GM23248 (cell line): ENCODE results near the gene USP30. TPM values are rescaled to one million over a fixed set of nuclear protein-coding genes. Genes with fewer than 3 reads are reported as not detected.
A peak's percentile ranks its signal among the peaks of the same experiment; 100 is the strongest.

Source experiments
- DNase-seq: peaks from one replicate; pipeline ENCODE4 v3.0.0-alpha.2; 2015
- H2AFZ ChIP-seq: fragments of 200-600 bp; sonication (generic); 2 replicates; pipeline ENCODE4 v1.6.1; 2016; ENCODE audit warnings: antibody characterized with exemption
- H3F3A ChIP-seq: fragments of 200-600 bp; sonication (generic); 2 replicates; pipeline ENCODE4 v1.6.1; 2016; ENCODE audit warnings: mild to moderate bottlenecking, antibody characterized with exemption, mixed run types; ENCODE audit not compliant: insufficient read depth
- H3K27ac ChIP-seq: fragments of 200-600 bp; sonication (generic); 2 replicates; pipeline ENCODE4 v1.5.1; 2016; ENCODE audit warnings: mild to moderate bottlenecking
- H3K27me3 ChIP-seq: fragments of 200-600 bp; sonication (generic); replicated peaks from 2 replicates; pipeline ENCODE4 v1.6.1; 2016; ENCODE audit warnings: mild to moderate bottlenecking; ENCODE audit not compliant: insufficient read depth
- H3K36me3 ChIP-seq: fragments of 200-600 bp; sonication (generic); 2 replicates; pipeline ENCODE4 v1.6.1; 2016; ENCODE audit warnings: low read depth, mild to moderate bottlenecking
- H3K4me1 ChIP-seq: fragments of 200-600 bp; sonication (generic); 2 replicates; pipeline ENCODE4 v1.6.1; 2016; ENCODE audit warnings: mild to moderate bottlenecking; ENCODE audit not compliant: insufficient read depth
- H3K4me2 ChIP-seq: fragments of 200-600 bp; sonication (generic); one replicate; pipeline ENCODE4 v1.6.1; 2016; ENCODE audit warnings: mild to moderate bottlenecking; ENCODE audit not compliant: unreplicated experiment
- H3K4me3 ChIP-seq: fragments of 200-600 bp; sonication (generic); 2 replicates; pipeline ENCODE4 v1.5.1; 2016; ENCODE audit warnings: mild to moderate bottlenecking
- H3K79me2 ChIP-seq: fragments of 200-600 bp; sonication (generic); 2 replicates; pipeline ENCODE4 v1.6.1; 2016; ENCODE audit warnings: mild to moderate bottlenecking; ENCODE audit not compliant: insufficient read depth
- H3K9ac ChIP-seq: fragments of 200-600 bp; sonication (generic); 2 replicates; pipeline ENCODE4 v1.6.1; 2016; ENCODE audit warnings: mild to moderate bottlenecking
- H3K9me2 ChIP-seq: fragments of 200-600 bp; sonication (generic); 2 replicates; pipeline ENCODE4 v1.6.1; 2016; ENCODE audit warnings: mixed run types, mild to moderate bottlenecking, moderate library complexity; ENCODE audit not compliant: insufficient read depth
- H3K9me3 ChIP-seq: fragments of 200-600 bp; sonication (generic); one replicate; pipeline ENCODE4 v1.6.1; 2017; ENCODE audit warnings: low read depth
- H4K20me1 ChIP-seq: fragments of 200-600 bp; sonication (generic); 2 replicates; pipeline ENCODE4 v1.6.0; 2016; ENCODE audit not compliant: insufficient read depth
- EZH2 ChIP-seq: fragments of 200-600 bp; sonication (generic); IDR thresholded peaks from 2 replicates; pipeline ENCODE4 v1.6.1; 2018; ENCODE audit warnings: antibody characterized with exemption, mild to moderate bottlenecking; ENCODE audit not compliant: insufficient read depth, poor library complexity, severe bottlenecking
- EZH2phosphoT487 ChIP-seq: fragments of 200-600 bp; sonication (generic); IDR thresholded peaks from 2 replicates; pipeline ENCODE4 v1.6.1; 2018; ENCODE audit warnings: antibody characterized with exemption, moderate library complexity, mild to moderate bottlenecking, low read depth; ENCODE audit not compliant: insufficient read depth
- WGBS, 2 experiments: methylation state at CpG; one replicate each; pipeline ENCODE4 v1.1.6; 2015 to 2017; ENCODE audit warnings: low lambda C conversion rate in 2 of 2, low coverage in 1 of 2; ENCODE audit errors: missing lambda C conversion rate in 2 of 2; 5-methylcytosine and 5-hydroxymethylcytosine counted together
- in situ Hi-C: fragments of 300-500 bp; cut with MboI; formaldehyde crosslinking; loops from 2 replicates; pipeline ENCODE4 v1.15.0; 2020
- polyA plus RNA-seq: library from polyadenylated mRNA; unstranded; fragments of >200 nt; fragmentation: Nextera tagmentation; extraction: Ambion mirVana; gene quantifications from 2 replicates; pipeline ENCODE4 v1.2.1, GENCODE V29; 2016
- small RNA-seq: library from RNA; depleted of rRNA; stranded (forward); fragments of <200 nt; gene quantifications from one replicate; pipeline ENCODE3, GENCODE V24; 2014; ENCODE audit warnings: low read depth, low replicate concordance
- total RNA-seq: library from RNA; depleted of rRNA; stranded (reverse); fragments of >200 nt; shearing (Covaris generic); gene quantifications from 2 replicates; pipeline ENCODE4 v1.2.3, GENCODE V29; 2014; rRNA removed

The USP30 gene
- total and polyA plus RNA-seq, 2 experiments from 2014 or later, result 6.5 to 7.5 TPM

- Histone ChIP-seq H3K4me3 (no peak overlapping the region), H2AFZ (no peak overlapping the region), H3K36me3 (no peaks in the 10 kb centered on the region), H4K20me1 (no peaks in the 10 kb centered on the region), H3K27ac (no peak overlapping the region), H3K9me2 (no peaks in the 10 kb centered on the region), H3K9me3 (peaks cover 5% of the 10 kb centered on the region), H3K79me2 (no peaks in the 10 kb centered on the region), H3K4me1 (peaks cover 11% of the 10 kb centered on the region), H3K4me2 (no peak overlapping the region), H3K27me3 (peaks cover 4% of the 10 kb centered on the region; the same call in 1 of the 2 replicates), H3F3A (no peaks in the 10 kb centered on the region), H3K9ac (no peak overlapping the region)
- peak; percentile 56 for DNase-seq
- WGBS, 2 experiments, result 8 to 14% methylated on average over 6 of the region's 6 CpGs
- in situ Hi-C loops, result no loop called here
- TF ChIP-seq EZH2phosphoT487 (no peak), EZH2 (no peak)
These were observed 82.0 kb downstream of the USP30 start for GRCh38 chr12:109134186-109134917.

DNA sequence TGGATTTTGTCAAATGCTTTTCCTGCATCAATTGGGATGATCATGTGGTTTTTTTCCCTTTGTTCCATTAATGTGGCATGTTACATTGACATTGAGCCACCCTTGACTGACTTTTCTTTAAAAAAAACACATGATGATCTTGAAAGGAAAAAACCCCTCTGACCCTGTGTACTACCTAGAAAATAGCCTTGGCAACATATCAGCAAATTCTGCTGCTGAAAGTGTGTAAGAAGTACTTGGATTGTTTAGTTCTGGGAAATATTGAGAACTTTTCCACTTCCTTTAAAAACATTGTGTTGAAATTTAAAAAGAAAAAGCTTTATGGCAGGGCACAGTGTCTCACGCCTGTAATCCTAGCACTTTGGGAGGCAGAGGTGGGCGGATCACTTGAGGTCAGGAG is 84.7 kb downstream of the USP30 start:
- DNase-seq, result no peak
- 0 to 5% methylated on average over 2 of the region's 2 CpGs for WGBS, 2 experiments
- H3K4me1 ChIP-seq, result peaks cover 4% of the 10 kb centered on the region; the same call in 1 of the 2 replicates
- H3K9me3 ChIP-seq, result peaks cover 5% of the 10 kb centered on the region
- H3F3A ChIP-seq, result no peaks in the 10 kb centered on the region
- in situ Hi-C loops, result no loop called here
- H3K27ac ChIP-seq, result no peak overlapping the region
- no peak overlapping the region for H2AFZ ChIP-seq
- H4K20me1 ChIP-seq, result no peaks in the 10 kb centered on the region
- H3K9ac ChIP-seq, result no peak overlapping the region
- no peaks in the 10 kb centered on the region for H3K79me2 ChIP-seq
- no peaks in the 10 kb centered on the region for H3K36me3 ChIP-seq
- H3K9me2 ChIP-seq, result no peaks in the 10 kb centered on the region
- no peaks in the 10 kb centered on the region for H3K27me3 ChIP-seq
- TF ChIP-seq EZH2 (no peak), EZH2phosphoT487 (no peak)
- no peak overlapping the region for H3K4me3 ChIP-seq
- no peak overlapping the region for H3K4me2 ChIP-seq

Small RNA genes within 50 kb of the gene (small RNA-seq; reads per million reads assigned to genes)
- gene AC190387.1 (not detected), gene RNA5SP372 (not detected)

Other genes with a start within 250 kb of the USP30 start
- 21.9 and 33.5 TPM in 2 replicates for gene SSH1, start 195.0 kb upstream of the USP30 start, total RNA-seq
- gene SSH1, start 195.0 kb upstream of the USP30 start, polyA plus RNA-seq, result 44.0 and 49.0 TPM in 2 replicates
- gene DAO, start 172.5 kb upstream of the USP30 start, total RNA-seq, result not detected in 2 replicates
- gene DAO, start 172.5 kb upstream of the USP30 start, polyA plus RNA-seq, result not detected in 2 replicates
- not detected in 2 replicates for gene SVOP, start 31.5 kb upstream of the USP30 start, total RNA-seq
- not detected in 2 replicates for gene SVOP, start 31.5 kb upstream of the USP30 start, polyA plus RNA-seq
- 5.8 and 14.8 TPM in 2 replicates for gene ALKBH2, start 40.9 kb downstream of the USP30 start, total RNA-seq
- gene ALKBH2, start 40.9 kb downstream of the USP30 start, polyA plus RNA-seq, result 20.4 and 22.5 TPM in 2 replicates
- gene UNG, start 45.0 kb downstream of the USP30 start, total RNA-seq, result 27.3 and 38.6 TPM in 2 replicates
- gene UNG, start 45.0 kb downstream of the USP30 start, polyA plus RNA-seq, result 32.7 and 36.6 TPM in 2 replicates
- 1.0 and 4.1 TPM in 2 replicates for gene ACACB, start 64.0 kb downstream of the USP30 start, total RNA-seq
- 0.66 and 0.68 TPM in 2 replicates for gene ACACB, start 64.0 kb downstream of the USP30 start, polyA plus RNA-seq